AG09309 (cell line): ENCODE results near the gene CTTNBP2NL.

Experiments
- DNase-seq: peaks from one replicate; pipeline ENCODE4 v3.0.0-alpha.2; 2010; ENCODE audit warnings: low read depth
- H3K4me3 ChIP-seq: 2 replicates; pipeline ENCODE4 v1.5.1; 2011; ENCODE audit warnings: mild to moderate bottlenecking, low read depth, low read length, moderate library complexity; ENCODE audit not compliant: control insufficient read depth
- TF ChIP-seq, protein P1 (sequence below): IDR thresholded peaks from 2 replicates; pipeline ENCODE4 v1.5.1; 2011; ENCODE audit warnings: mild to moderate bottlenecking, low read depth, low read length, inconsistent platforms; ENCODE audit not compliant: insufficient read depth, control insufficient read depth; ENCODE audit errors: missing control alignments

The CTTNBP2NL gene

GRCh38 chr1:112358798-112359408, 37.1 kb upstream of the CTTNBP2NL start:
- DNase-seq: no peak
- H3K4me3 ChIP-seq: no peak overlapping the region
- TF ChIP-seq, protein P1, sequence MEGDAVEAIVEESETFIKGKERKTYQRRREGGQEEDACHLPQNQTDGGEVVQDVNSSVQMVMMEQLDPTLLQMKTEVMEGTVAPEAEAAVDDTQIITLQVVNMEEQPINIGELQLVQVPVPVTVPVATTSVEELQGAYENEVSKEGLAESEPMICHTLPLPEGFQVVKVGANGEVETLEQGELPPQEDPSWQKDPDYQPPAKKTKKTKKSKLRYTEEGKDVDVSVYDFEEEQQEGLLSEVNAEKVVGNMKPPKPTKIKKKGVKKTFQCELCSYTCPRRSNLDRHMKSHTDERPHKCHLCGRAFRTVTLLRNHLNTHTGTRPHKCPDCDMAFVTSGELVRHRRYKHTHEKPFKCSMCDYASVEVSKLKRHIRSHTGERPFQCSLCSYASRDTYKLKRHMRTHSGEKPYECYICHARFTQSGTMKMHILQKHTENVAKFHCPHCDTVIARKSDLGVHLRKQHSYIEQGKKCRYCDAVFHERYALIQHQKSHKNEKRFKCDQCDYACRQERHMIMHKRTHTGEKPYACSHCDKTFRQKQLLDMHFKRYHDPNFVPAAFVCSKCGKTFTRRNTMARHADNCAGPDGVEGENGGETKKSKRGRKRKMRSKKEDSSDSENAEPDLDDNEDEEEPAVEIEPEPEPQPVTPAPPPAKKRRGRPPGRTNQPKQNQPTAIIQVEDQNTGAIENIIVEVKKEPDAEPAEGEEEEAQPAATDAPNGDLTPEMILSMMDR: peak; percentile 90

GRCh38 chr1:112359961-112360767, 35.9 kb upstream of the CTTNBP2NL start:
- no peak overlapping the region for H3K4me3 ChIP-seq
- peak; percentile 67 for DNase-seq
- TF ChIP-seq, protein P1: no peak

DNA sequence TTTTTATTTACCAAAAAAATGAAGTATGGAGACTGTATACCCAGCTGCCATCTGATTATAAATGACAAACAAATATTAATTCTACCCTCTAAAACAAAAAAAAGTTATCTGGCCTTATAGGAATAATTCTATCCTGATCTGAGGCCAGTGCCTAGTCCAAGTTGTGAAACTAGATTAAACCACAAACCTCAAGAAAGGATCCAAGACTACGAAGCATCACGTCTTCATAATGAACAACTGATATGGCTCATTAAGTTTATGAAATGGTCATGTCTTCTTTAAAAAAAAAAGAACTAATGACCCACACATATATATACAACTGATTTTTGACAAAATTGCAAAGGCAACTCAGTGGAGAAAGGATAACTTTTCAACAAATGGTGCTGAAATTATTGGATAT, 32.4 kb upstream of the CTTNBP2NL start:
- no peak overlapping the region for H3K4me3 ChIP-seq
- no peak for DNase-seq
- TF ChIP-seq, protein P1: no peak

DNA sequence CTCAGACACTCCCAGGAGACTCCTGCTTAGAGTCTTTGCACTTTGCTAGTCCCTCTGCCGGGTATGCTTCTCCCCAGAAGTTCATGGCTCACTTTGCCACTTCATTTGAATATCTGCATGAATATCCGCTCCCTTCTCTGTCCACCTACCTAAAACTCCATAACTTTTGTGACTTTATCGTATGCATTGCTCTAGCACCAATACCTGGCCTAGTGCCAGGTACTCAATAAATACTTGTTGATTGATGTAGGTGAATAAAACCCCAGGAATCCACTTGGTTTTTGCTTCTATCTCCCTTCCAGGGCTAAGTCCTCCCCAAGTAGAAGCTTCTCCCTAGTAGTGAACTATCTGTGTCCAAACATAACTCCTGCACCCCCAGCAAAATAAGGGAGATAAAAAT, 27.8 kb upstream of the CTTNBP2NL start:
- DNase-seq: no peak
- TF ChIP-seq, protein P1: no peak
- H3K4me3 ChIP-seq: no peak overlapping the region

- DNase-seq: peak; percentile 32
These were observed 26.4 kb upstream of the CTTNBP2NL start for GRCh38 chr1:112369392-112370285.

GRCh38 chr1:112370996-112371395, 25.0 kb upstream of the CTTNBP2NL start:
- TF ChIP-seq, protein P1: no peak
- H3K4me3 ChIP-seq: no peak overlapping the region
- DNase-seq: no peak

More at GRCh38 chr1:112369392-112370285, 26.4 kb upstream of the CTTNBP2NL start:
- H3K4me3 ChIP-seq: no peak overlapping the region
- TF ChIP-seq, protein P1: peak; percentile 99
